SHP77 treated with DMSO at 0.1 percent for 48 hours (cell line): ENCODE measurements around the gene RNF214.
"Not testable (repeated sequence)": the region's sequence is repeated elsewhere in the genome, so short reads cannot be mapped to it uniquely, and the experiment has no call there.

ENCODE experiments used
- DNase-seq: peaks from one replicate; lab custom pipeline; 2025; lab: John Stamatoyannopoulos, UW

Gene RNF214

GRCh38 chr11:117232092-117232878 lies at the start of gene RNF214:
RNF214 (plus strand) TSS chr11:117232671; CDS start chr11:117234273, 1,602 bp downstream.
- peak; percentile 34 for DNase-seq

DNA sequence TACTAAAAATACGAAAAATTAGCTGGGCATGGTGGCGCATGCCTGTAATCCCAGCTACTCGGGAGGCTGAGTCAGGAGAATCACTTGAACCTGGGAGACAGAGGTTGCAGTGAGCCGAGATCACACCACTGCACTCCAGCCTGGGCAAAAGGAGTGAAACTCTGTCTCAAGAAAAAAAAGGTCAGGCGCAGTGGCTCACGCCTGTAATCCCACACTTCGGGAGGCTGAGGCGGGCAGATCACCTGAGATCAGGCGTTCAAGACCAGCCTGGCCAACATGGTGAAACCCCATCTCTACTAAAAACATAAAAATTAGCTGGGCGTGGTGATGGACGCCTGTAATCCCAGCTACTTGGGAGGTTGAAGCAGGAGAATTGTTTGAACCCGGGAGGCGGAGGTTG lies 49.3 kb upstream of the RNF214 start:
- not testable (repeated sequence) for DNase-seq

- no peak for DNase-seq
Measured at GRCh38 chr11:117183724-117184349, 48.6 kb upstream of the RNF214 start.

- no peak for DNase-seq
Measured at GRCh38 chr11:117185736-117186430, 46.6 kb upstream of the RNF214 start.

DNA sequence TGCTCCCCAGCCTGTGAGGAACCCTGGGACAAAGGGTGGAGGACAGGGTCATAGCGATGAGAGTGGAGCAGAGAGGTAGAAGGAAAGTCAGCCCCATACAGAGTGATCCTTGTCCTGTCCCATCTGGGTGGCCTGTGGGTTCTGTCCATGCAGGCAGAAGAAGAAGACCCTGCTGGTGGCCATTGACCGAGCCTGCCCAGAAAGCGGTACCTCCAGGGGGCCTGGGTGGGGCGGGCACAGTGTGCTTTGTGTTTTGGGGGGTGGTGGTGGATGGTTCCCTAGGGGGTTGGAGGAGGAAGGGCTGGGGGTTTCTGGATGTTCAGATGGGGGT lies 46.1 kb upstream of the RNF214 start:
- no peak for DNase-seq

- DNase-seq: no peak
Measured at GRCh38 chr11:117187007-117187406, 45.5 kb upstream of the RNF214 start.

DNA sequence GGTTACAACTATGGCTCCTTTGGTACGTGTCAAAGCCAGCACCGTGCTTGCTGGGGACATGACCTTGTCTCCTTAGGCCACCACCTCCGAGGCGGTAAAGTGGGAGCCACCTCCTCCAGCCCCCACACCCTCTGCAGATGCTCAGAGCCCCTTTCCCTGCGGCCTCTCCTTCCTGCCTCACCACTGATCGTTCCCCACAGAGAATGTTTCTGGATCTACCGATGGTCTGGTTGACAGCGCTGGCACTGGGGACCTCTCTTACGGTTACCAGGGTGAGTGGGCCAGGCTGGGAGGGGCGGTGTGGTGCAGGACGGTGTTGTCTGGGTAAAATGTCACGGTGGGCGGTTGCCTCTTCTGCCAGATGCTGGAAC lies 45.1 kb upstream of the RNF214 start:
- no peak for DNase-seq

DNA sequence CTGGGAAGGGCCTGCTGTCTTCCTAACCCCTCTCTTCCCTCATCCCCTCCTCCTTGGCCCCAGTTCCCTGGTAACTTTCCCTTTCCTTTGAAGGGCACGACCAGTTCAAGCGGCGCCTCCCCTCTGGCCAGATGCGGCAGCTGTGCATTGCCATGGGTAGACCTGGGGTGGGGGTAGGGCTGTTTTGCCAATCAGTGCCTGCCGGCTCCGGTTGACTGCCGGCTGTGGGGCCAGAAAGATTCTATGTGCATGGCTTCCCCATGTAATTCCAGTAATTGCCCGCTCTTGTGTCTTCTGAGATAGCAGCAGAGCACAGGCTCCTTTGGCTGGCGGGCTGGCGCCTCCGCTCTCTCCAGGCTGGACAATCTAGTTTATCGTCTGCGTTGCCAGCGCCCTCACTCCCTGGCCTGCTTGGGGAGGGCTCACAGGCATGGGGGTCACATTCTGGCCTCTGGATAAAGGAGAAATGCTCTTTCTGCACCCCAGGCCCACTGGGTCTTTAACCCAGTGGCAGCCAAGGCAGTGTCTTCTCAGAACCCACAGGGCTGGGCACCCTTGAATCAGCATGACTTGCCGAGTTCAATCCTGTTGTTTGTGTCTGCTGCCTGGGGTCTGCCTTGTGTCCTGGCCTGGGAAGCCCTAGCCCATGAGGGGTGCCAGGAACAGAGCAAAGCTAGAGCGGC lies 44.5 kb upstream of the RNF214 start:
- no peak for DNase-seq

GRCh38 chr11:117188620-117189081 lies 43.8 kb upstream of the RNF214 start:
- DNase-seq: no peak

- DNase-seq: no peak
Measured at GRCh38 chr11:117189191-117189940, 43.1 kb upstream of the RNF214 start.

GRCh38 chr11:117189941-117190544 lies 42.4 kb upstream of the RNF214 start:
- DNase-seq: no peak

DNA sequence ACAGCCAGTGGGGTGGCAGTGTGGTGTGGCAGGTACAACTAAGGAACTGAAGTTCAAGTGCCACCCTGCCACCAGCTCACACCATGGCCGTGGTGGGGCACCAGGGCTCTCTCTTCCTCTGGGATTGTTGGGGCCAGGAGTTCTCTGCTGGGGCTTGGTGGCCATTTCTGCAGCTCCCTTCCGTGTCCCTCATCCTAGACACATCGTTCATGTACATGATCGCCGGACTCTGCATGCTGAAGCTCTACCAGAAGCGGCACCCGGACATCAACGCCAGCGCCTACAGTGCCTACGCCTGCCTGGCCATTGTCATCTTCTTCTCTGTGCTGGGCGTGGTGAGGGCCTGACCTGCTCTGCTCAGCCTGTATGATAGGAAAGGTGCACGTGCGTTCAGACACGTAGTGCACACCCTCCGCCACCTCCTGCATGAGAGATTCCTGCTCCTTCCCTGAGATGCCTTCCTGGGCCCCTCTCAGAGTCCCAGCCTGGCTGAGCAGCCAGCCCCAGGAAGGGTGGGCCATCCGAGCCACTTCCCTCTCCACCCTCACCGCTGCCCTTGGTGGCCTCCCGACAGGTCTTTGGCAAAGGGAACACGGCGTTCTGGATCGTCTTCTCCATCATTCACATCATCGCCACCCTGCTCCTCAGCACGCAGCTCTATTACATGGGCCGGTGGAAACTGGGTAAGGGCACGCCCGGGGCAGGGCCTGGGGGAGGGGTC lies 40.6 kb upstream of the RNF214 start:
- no peak for DNase-seq

GRCh38 chr11:117192401-117192875 lies 40.0 kb upstream of the RNF214 start:
- no peak for DNase-seq

- no peak for DNase-seq
Measured at GRCh38 chr11:117193130-117194020, 39.1 kb upstream of the RNF214 start.

GRCh38 chr11:117194267-117194666 lies 38.2 kb upstream of the RNF214 start:
- DNase-seq: no peak

- no peak for DNase-seq
Measured at GRCh38 chr11:117195258-117195657, 37.2 kb upstream of the RNF214 start.

- no peak for DNase-seq
Measured at GRCh38 chr11:117195761-117196160, 36.7 kb upstream of the RNF214 start.

- no peak for DNase-seq
Measured at GRCh38 chr11:117197006-117197405, 35.5 kb upstream of the RNF214 start.
